MCF 10A (cell line): ENCODE measurements around the gene ATAD1. TPM values are rescaled to one million over a fixed set of nuclear protein-coding genes. Genes with fewer than 3 reads are reported as not detected.
"Not testable (repeated sequence)": the region's sequence is repeated elsewhere in the genome, so short reads cannot be mapped to it uniquely, and the experiment has no call there.

Experiments
- BruUV-seq: library from RNA; stranded (reverse); fragments of 400-500 nt; replicated peaks from 2 replicates; lab custom pipeline; 2021; lab: Mats Ljungman, UMichigan
- CTCF ChIA-PET: fragments of 300-600 bp; sonication (Branson Sonifier 250); formaldehyde crosslinking; extraction: SDS; loops from one replicate; lab custom pipeline; 2021; ENCODE audit warnings: antibody characterized with exemption, inconsistent platforms; lab: Yijun Ruan, JAX
- POLR2A ChIA-PET: fragments of 300-600, 350-650 bp; sonication (Branson Sonifier 250); formaldehyde crosslinking; extraction: SDS; loops from one replicate; lab custom pipeline; 2020; ENCODE audit warnings: antibody characterized with exemption, inconsistent platforms; lab: Yijun Ruan, JAX
- DNase-seq: peaks from one replicate; pipeline ENCODE4 v3.0.0-alpha.2; 2018; ENCODE audit not compliant: unreplicated experiment
- H3K27ac Mint-ChIP-seq: one replicate; pipeline ENCODE4 v1.8.0; 2022; ENCODE audit warnings: mild to moderate bottlenecking, low read depth, mixed read lengths; ENCODE audit not compliant: unreplicated experiment
- H3K27me3 Mint-ChIP-seq: one replicate; pipeline ENCODE4 v1.8.0; 2022; ENCODE audit warnings: mixed read lengths; ENCODE audit not compliant: insufficient read depth, unreplicated experiment
- H3K36me3 Mint-ChIP-seq: one replicate; pipeline ENCODE4 v1.8.0; 2022; ENCODE audit warnings: mild to moderate bottlenecking, moderate library complexity, mixed read lengths; ENCODE audit not compliant: insufficient read depth, unreplicated experiment
- H3K4me1 Mint-ChIP-seq: one replicate; pipeline ENCODE4 v1.8.0; 2022; ENCODE audit warnings: mixed read lengths; ENCODE audit not compliant: insufficient read depth, unreplicated experiment
- H3K4me3 Mint-ChIP-seq: one replicate; pipeline ENCODE4 v1.8.0; 2022; ENCODE audit warnings: mild to moderate bottlenecking, moderate library complexity, mixed read lengths; ENCODE audit not compliant: unreplicated experiment
- H3K9me3 Mint-ChIP-seq: one replicate; pipeline ENCODE4 v1.8.0; 2022; ENCODE audit warnings: mixed read lengths; ENCODE audit not compliant: unreplicated experiment
- intact Hi-C: fragments of 100-400 bp; cut with micrococcal nuclease; formaldehyde crosslinking; loops from 2 replicates; pipeline ENCODE4 v1.14.1; 2022
- total RNA-seq: library from RNA; stranded (reverse); gene quantifications from 2 replicates; pipeline ENCODE4 v1.2.3, GENCODE V29; 2022
- TF ChIP-seq, protein P1 (sequence below): fragments of 200-600 bp; IDR thresholded peaks from one replicate; pipeline ENCODE4 v1.8.0; 2022; ENCODE audit warnings: antibody characterized with exemption, mild to moderate bottlenecking; ENCODE audit not compliant: unreplicated experiment

The ATAD1 gene
- total RNA-seq, 1 experiment from 2014 or later, result 75.2 TPM

DNA sequence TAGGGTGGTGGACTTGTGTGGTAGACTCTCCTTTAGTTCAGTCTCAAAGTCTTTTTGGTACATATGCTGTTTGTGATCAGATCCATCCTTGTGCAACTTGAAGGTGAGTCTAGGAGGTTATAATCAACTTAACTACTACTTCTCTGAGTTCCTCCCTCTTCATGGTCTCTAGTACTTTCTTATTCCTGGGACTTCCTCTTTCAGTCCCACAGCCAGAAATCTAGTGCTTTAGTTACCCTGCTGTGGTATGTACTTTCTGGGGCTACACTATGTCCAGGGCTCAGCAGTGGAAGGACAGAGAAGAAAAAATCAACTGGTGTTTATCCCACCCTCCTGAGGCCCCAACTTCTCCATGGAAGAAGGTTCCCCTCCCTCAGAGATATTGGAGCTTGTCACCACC lies 19.4 kb upstream of the ATAD1 start:
- intact Hi-C loops, result no loop called here
- Mint-ChIP-seq H3K4me1 (peaks cover 6% of the 10 kb centered on the region), H3K27ac (no peak overlapping the region), H3K4me3 (no peak overlapping the region), H3K9me3 (no peaks in the 10 kb centered on the region), H3K36me3 (no peaks in the 10 kb centered on the region), H3K27me3 (peaks cover 20% of the 10 kb centered on the region)
- ChIA-PET POLR2A (interaction anchor here (1.2 to 14.7 kb wide), 2 partner anchors 19 to 22 kb away, joined by 3 to 186 read pairs; partner anchors contain the start of gene ATAD1), CTCF (interaction anchor here (0.7 to 2.4 kb wide), 2 partner anchors 8 to 715 kb away, joined by 3 to 7 read pairs; no protein-coding TSS in a partner anchor)
- DNase-seq, result no peak
- TF ChIP-seq, protein P1, sequence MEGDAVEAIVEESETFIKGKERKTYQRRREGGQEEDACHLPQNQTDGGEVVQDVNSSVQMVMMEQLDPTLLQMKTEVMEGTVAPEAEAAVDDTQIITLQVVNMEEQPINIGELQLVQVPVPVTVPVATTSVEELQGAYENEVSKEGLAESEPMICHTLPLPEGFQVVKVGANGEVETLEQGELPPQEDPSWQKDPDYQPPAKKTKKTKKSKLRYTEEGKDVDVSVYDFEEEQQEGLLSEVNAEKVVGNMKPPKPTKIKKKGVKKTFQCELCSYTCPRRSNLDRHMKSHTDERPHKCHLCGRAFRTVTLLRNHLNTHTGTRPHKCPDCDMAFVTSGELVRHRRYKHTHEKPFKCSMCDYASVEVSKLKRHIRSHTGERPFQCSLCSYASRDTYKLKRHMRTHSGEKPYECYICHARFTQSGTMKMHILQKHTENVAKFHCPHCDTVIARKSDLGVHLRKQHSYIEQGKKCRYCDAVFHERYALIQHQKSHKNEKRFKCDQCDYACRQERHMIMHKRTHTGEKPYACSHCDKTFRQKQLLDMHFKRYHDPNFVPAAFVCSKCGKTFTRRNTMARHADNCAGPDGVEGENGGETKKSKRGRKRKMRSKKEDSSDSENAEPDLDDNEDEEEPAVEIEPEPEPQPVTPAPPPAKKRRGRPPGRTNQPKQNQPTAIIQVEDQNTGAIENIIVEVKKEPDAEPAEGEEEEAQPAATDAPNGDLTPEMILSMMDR, result no peak
- BruUV-seq, result no TSS peak

DNA sequence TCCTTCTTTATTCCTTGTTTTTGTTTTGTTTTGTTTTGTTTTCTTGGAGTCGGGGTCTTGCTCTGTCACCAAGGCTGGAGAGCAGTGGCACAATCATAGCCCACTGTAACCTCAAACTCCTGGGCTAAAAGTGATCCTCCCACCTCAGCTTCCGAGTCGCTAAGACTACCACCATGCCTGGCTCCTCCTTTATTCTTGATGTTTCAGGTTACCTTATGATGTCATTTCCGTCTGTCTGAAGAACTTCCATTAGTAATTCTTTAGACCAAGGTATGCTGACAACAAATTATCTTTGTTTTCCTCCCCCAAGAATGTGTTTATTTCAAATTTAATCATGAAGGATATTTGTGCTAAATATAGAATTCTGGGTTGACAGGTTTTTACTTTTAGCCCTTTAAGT lies 18.1 kb upstream of the ATAD1 start:
- TF ChIP-seq, protein P1, result no peak
- no peak overlapping the region for H3K4me3 Mint-ChIP-seq
- no TSS peak for BruUV-seq
- POLR2A ChIA-PET, result interaction anchor here (0.6 to 4.5 kb wide), 2 partner anchors 18 to 636 kb away, joined by 3 to 32 read pairs; partner anchors contain the start of gene ATAD1
- intact Hi-C loops, result no loop called here
- CTCF ChIA-PET, result no interaction called here
- H3K36me3 Mint-ChIP-seq, result no peaks in the 10 kb centered on the region
- no peak for DNase-seq
- no peak overlapping the region for H3K27ac Mint-ChIP-seq
- H3K4me1 Mint-ChIP-seq, result no peaks in the 10 kb centered on the region
- no peaks in the 10 kb centered on the region for H3K9me3 Mint-ChIP-seq
- H3K27me3 Mint-ChIP-seq, result peaks cover 20% of the 10 kb centered on the region

DNA sequence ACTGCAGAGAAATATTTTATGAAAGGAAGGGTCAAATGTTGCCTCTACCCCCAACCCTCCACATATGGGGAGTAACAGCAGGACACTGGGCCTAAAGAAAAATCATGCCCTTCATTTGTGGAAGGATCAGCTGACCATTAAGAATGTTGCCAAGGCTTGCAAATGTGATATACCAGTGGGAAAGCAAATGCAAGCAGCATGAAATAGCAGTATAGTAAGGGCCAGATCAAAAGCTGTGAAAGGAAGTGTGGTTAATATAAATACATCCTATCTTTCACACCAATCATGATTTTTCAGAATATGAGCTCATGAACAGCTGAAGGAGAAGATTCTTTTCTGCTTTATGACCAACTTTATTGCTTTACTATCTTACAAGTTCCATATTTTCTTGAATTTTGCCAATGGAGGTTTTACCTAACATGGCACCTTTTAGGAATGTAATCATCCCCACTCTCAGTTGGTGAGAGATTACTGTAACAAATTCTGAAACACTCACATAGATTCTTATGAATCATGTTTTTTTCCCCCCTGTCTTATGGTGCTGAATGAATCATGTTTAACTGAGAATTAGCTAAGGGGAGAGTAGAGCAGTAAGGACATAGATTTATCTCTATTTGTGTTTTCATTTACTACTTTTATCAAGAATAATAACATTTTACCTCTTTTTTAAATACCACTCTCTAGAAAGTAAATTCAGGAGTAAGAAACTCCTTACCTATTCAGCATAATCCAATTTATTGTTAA lies 12.1 kb upstream of the ATAD1 start:
- Mint-ChIP-seq H3K27ac (no peak overlapping the region), H3K9me3 (no peaks in the 10 kb centered on the region)

DNA sequence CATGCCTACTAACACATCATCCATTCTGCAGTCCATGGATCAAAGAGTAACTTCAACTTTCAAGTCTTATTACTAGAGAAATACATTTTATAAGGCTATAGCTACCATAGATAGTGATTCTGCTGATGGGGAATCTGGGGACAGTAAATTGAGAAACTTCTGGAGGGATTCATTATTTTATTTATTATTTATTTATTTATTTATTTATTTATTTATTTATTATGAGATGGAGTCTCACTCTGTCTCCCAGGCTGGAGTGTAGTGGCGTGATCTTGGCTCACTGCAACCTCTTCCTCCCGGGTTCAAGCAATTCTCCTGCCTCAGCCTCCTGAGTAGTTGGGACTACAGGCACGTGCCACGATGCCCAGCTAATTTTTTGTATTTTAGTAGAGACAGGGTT lies 11.0 kb upstream of the ATAD1 start:
- intact Hi-C loops, H3K4me1 Mint-ChIP-seq, H3K36me3 Mint-ChIP-seq, BruUV-seq, H3K4me3 Mint-ChIP-seq, H3K27ac Mint-ChIP-seq, H3K27me3 Mint-ChIP-seq, DNase-seq, H3K9me3 Mint-ChIP-seq: not testable (repeated sequence)
- POLR2A ChIA-PET, result interaction anchor here (1.2 to 5.7 kb wide), 2 partner anchors 11 to 13 kb away, joined by 7 to 36 read pairs; partner anchors contain the start of gene ATAD1
- CTCF ChIA-PET, result interaction anchor here (0.7 to 2.7 kb wide), 5 partner anchors 10 to 560 kb away, joined by 3 to 17 read pairs (median 4); partner anchors contain the start of gene ATAD1

More for the DNA sequence above, 12.1 kb upstream of the ATAD1 start:
- no peaks in the 10 kb centered on the region for H3K4me1 Mint-ChIP-seq
- POLR2A ChIA-PET, result interaction anchor here (0.6 to 5.7 kb wide), 4 partner anchors 8 to 20 kb away, joined by 3 to 36 read pairs (median 6); partner anchors contain the start of gene ATAD1
- intact Hi-C loops, result no loop called here
- DNase-seq, result no peak
- no peak overlapping the region for H3K4me3 Mint-ChIP-seq
- TF ChIP-seq, protein P1, result no peak
- no TSS peak for BruUV-seq
- CTCF ChIA-PET, result interaction anchor here (0.6 to 2.7 kb wide), 3 partner anchors 9 to 11 kb away, joined by 3 to 17 read pairs (median 7); partner anchors contain the start of gene ATAD1
- no peaks in the 10 kb centered on the region for H3K36me3 Mint-ChIP-seq
- no peaks in the 10 kb centered on the region for H3K27me3 Mint-ChIP-seq
